ENCODE data around the gene A4GNT.

Gene A4GNT

DNA sequence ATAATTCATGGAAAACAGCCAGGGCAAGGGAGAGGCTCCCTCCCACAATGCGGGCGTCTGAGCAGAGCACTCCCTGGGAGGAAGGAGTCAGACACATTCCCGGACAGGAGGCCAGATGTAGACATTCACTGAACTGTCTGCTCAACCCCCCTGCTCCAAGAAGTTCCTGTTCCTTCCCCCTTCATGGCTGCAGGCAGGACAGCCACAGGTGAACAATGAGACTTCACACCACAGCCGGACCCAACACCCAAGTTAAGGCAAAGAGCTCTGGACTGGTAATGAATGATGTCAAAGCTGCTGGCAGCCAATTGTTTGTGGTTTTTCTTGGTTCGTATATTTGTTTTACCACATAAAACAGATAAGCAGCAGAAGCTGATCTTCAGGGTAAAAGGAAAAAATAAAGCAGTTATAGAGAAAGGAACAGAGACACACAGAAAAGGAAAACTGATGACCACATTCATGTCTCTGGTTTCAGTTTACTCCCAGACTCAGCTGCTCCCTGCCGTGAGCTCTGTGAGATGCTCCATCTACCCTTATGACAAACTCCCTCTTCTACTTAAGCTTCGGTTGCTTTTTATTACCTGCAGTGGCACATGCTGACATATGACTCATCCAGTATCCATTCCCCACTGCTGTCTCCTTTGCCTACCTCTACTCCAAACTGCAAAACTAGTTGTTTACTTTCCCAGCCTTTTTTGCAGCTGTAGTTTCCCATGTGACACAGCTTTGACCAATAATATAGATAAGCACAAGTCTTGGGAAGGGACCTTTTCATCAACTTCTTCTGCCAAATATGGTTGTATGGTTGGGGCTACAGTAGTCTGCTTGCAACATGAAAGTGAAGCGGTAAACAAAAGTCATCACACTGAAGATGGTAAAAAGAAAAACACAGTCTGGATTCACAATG lies 49.9 kb downstream of the A4GNT start (continued):
- no peak for TF ChIP-seq ZFP3 (tag by site-specific recombination; IDR thresholded peaks at IDR 0.05; ENCODE audit: low read depth)
- no peak for TF ChIP-seq ZNF518A (tag by site-specific recombination; conservative IDR thresholded peaks at IDR 0.05; ENCODE audit: low read depth)
- peak; percentile 88 for TF ChIP-seq ZNF350 (tag by site-specific recombination; IDR thresholded peaks at IDR 0.05)
- no peak for TF ChIP-seq RBAK (tag by site-specific recombination; IDR thresholded peaks at IDR 0.05)
- no peak for TF ChIP-seq ZNF324 (tag by site-specific recombination; IDR thresholded peaks at IDR 0.05)
- peak; percentile 57 for TF ChIP-seq BCL11B (tag by site-specific recombination; IDR thresholded peaks at IDR 0.05; ENCODE audit: low read depth)
- peak; percentile 84 for TF ChIP-seq ZEB2 (tag by site-specific recombination; IDR thresholded peaks at IDR 0.05)
- peak; percentile 94 for TF ChIP-seq WT1 (tag by site-specific recombination; IDR thresholded peaks at IDR 0.05)
- peak; percentile 79 for TF ChIP-seq ZBTB6 (tag by site-specific recombination; IDR thresholded peaks at IDR 0.05)
- no peak for TF ChIP-seq ELK4 (IDR thresholded peaks at IDR 0.05; ENCODE audit: borderline replicate concordance, low read depth, low read length)
- TF ChIP-seq MZF1 (tag by site-specific recombination; IDR thresholded peaks at IDR 0.05; ENCODE audit: borderline replicate concordance) = peak; percentile 95
- TF ChIP-seq ZNF274 (IDR thresholded peaks at IDR 0.05; ENCODE audit: low read length) = no peak
- TF ChIP-seq ZNF274 (tag by site-specific recombination; IDR thresholded peaks at IDR 0.05; ENCODE audit: borderline replicate concordance) = no peak
- 0 out of 2 replicates have a peak, but pooled peaks have one; percentile 41 for TF ChIP-seq HOXD13 (CRISPR knock-in tag; IDR thresholded peaks at IDR 0.05; ENCODE audit: borderline replicate concordance)
- TF ChIP-seq, protein P1, sequence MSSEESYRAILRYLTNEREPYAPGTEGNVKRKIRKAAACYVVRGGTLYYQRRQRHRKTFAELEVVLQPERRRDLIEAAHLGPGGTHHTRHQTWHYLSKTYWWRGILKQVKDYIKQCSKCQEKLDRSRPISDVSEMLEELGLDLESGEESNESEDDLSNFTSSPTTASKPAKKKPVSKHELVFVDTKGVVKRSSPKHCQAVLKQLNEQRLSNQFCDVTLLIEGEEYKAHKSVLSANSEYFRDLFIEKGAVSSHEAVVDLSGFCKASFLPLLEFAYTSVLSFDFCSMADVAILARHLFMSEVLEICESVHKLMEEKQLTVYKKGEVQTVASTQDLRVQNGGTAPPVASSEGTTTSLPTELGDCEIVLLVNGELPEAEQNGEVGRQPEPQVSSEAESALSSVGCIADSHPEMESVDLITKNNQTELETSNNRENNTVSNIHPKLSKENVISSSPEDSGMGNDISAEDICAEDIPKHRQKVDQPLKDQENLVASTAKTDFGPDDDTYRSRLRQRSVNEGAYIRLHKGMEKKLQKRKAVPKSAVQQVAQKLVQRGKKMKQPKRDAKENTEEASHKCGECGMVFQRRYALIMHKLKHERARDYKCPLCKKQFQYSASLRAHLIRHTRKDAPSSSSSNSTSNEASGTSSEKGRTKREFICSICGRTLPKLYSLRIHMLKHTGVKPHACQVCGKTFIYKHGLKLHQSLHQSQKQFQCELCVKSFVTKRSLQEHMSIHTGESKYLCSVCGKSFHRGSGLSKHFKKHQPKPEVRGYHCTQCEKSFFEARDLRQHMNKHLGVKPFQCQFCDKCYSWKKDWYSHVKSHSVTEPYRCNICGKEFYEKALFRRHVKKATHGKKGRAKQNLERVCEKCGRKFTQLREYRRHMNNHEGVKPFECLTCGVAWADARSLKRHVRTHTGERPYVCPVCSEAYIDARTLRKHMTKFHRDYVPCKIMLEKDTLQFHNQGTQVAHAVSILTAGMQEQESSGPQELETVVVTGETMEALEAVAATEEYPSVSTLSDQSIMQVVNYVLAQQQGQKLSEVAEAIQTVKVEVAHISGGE (tag by site-specific recombination; conservative IDR thresholded peaks at IDR 0.05; ENCODE audit: low read depth) = no peak
- peak; percentile 84 for TF ChIP-seq ZNF24 (tag by site-specific recombination; IDR thresholded peaks at IDR 0.05)
- peak; percentile 82 for TF ChIP-seq ZBTB17 (tag by site-specific recombination; IDR thresholded peaks at IDR 0.05)
- TF ChIP-seq ZNF692 (tag by site-specific recombination; IDR thresholded peaks at IDR 0.05) = peak; percentile 75
- TF ChIP-seq EGR2 (tag by site-specific recombination; IDR thresholded peaks at IDR 0.05; ENCODE audit: low read depth) = no peak
- peak; percentile 82 for TF ChIP-seq TSHZ1 (tag by site-specific recombination; IDR thresholded peaks at IDR 0.05; ENCODE audit: borderline replicate concordance)
